IPS-18a (cell line): Measurements from ENCODE around the gene DIP2C.

ENCODE experiments used
- H3K27ac ChIP-seq: one replicate; pipeline ENCODE4 v1.5.1; 2013; ENCODE audit warnings: low read length
- H3K27me3 ChIP-seq: one replicate; pipeline ENCODE4 v1.6.1; 2013; ENCODE audit warnings: mild to moderate bottlenecking, low read length; ENCODE audit not compliant: control insufficient read depth, insufficient read depth
- H3K36me3 ChIP-seq: one replicate; pipeline ENCODE4 v1.6.1; 2013; ENCODE audit warnings: low read depth, low read length; ENCODE audit not compliant: control insufficient read depth
- H3K4me1 ChIP-seq: one replicate; pipeline ENCODE4 v1.6.1; 2013; ENCODE audit warnings: low read depth, low read length; ENCODE audit not compliant: control insufficient read depth
- H3K4me3 ChIP-seq: one replicate; pipeline ENCODE4 v1.5.1; 2013; ENCODE audit warnings: low read length
- H3K9ac ChIP-seq: one replicate; pipeline ENCODE4 v1.6.1; 2013; ENCODE audit warnings: mild to moderate bottlenecking, low read length, moderate library complexity
- H3K9me3 ChIP-seq: one replicate; pipeline ENCODE4 v1.6.1; 2013; ENCODE audit warnings: low read depth, low read length; ENCODE audit not compliant: control insufficient read depth

Gene DIP2C

DNA sequence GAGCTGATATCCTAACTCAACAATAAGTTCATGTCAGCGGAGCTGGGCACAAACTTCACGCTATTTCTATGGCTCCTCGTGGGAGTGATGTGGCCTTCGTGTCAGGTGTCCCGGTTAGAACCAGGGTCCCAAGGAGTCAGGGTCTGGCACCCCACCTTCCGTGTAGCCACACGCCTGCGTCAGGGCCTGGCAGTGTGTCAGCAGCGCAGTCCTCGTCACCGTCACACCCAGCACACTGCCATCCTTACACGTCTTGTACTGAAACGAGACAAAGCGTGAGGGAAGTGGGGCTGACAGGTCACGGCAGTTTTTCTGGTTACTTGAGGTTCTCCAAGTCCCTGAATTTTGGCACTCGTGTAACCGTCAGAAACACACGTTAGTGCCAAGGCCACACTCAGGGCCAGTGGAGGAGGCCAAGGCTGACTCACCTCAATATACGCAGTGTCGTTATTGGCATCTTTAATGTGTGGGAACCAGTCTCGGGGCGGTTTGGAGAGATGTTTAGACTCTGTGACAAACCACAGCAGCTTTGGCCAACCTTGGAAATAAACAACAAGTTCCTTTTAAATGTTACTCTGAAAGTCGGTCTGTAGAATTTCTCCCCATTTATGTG, 299.5 kb downstream of the DIP2C start:
- H3K4me3 ChIP-seq: no peak overlapping the region
- no peaks in the 10 kb centered on the region for H3K9me3 ChIP-seq
- peaks cover 5% of the 10 kb centered on the region for H3K36me3 ChIP-seq
- no peak overlapping the region for H3K9ac ChIP-seq
- no peak overlapping the region for H3K27ac ChIP-seq
- peaks cover 4% of the 10 kb centered on the region for H3K4me1 ChIP-seq
- H3K27me3 ChIP-seq: no peaks in the 10 kb centered on the region

DNA sequence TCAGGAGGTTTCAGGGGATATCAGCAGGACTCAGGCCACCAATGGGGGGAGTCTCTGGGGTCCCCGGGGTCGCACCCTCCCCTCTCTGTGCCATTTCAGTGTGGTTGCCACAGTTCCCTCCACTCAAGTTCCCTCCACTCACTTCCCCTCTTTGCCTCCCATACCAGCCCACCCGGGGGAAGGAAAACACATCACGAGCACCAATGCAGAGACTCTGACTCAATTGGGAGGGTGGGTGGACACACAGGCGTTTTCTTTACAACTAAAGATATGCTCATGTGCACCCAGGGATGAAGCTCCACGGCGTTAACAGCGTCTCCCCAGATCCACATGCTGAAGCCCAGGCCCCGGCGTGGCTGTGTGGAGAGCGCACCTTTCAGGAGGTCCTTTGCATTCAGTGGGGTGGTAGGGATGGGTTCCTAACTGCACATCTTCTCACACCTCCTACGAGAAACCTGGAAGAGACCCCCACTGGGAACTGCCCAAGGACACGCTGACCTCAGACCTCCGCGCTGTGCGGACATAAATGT, 300.1 kb downstream of the DIP2C start:
- no peak overlapping the region for H3K9ac ChIP-seq
- no peaks in the 10 kb centered on the region for H3K27me3 ChIP-seq
- H3K9me3 ChIP-seq: no peaks in the 10 kb centered on the region
- H3K4me3 ChIP-seq: no peak overlapping the region
- H3K4me1 ChIP-seq: peaks cover 4% of the 10 kb centered on the region
- peaks cover 5% of the 10 kb centered on the region for H3K36me3 ChIP-seq
- H3K27ac ChIP-seq: no peak overlapping the region

DNA sequence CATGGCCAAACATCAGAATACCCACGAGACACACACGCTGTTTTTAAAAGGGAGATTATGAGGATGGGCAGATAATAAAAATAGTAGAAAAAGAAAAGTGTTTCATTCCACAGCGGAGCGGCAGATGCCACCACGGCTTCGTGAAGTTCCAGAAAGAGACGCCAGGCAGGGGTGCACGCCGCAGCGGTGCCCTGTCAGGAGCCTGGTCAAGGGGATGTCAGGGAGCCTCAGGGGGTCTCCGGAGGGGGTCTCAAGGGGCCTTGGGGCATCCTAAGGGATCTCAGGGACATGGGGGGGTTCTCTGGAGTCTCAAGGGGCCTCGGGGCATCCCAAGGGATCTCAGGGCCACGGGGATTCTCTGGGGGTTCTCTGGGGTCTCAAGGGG, 300.8 kb downstream of the DIP2C start:
- H3K9me3 ChIP-seq: no peaks in the 10 kb centered on the region
- peaks cover 5% of the 10 kb centered on the region for H3K36me3 ChIP-seq
- H3K4me3 ChIP-seq: no peak overlapping the region
- no peaks in the 10 kb centered on the region for H3K4me1 ChIP-seq
- H3K9ac ChIP-seq: no peak overlapping the region
- H3K27ac ChIP-seq: no peak overlapping the region
- no peaks in the 10 kb centered on the region for H3K27me3 ChIP-seq

DNA sequence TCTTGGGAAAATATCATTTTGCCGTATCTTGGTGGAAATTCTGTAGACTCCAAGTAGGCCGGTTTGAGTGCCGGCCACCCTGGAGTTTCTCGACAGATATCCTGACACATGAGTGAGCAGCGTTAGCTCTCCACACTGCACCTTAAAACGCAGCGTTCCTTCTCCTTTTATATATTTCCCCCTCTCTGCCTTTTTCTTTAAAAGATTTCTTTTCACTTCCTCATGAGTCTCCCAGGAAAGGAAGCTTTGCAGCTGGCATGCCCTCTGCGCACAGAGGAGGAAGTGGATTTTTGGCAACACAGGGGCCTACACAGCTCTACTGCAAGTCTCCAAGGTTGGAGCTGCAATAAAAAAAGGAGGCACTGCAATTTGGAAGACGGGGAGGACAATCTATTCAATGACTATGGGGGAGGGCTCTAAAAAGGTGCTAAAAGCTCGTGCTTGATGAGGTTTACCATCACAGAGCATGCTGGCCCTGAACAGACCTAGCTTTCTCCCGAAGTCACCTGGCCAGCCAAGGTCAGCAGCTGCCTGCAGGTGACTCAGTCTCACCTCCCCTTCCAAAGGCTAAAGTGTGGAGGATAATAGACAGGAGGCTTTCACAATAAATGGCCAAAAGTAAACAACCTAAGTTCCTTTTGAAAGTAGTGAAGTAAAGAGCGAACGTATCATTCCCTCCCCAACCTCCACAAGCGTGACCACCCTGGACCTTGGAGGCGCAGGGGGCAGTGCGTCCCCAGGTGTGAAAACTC, 301.4 kb downstream of the DIP2C start:
- H3K36me3 ChIP-seq: peaks cover 5% of the 10 kb centered on the region
- no peaks in the 10 kb centered on the region for H3K9me3 ChIP-seq
- no peak overlapping the region for H3K27ac ChIP-seq
- no peak overlapping the region for H3K9ac ChIP-seq
- H3K4me1 ChIP-seq: no peaks in the 10 kb centered on the region
- no peak overlapping the region for H3K4me3 ChIP-seq
- no peaks in the 10 kb centered on the region for H3K27me3 ChIP-seq

DNA sequence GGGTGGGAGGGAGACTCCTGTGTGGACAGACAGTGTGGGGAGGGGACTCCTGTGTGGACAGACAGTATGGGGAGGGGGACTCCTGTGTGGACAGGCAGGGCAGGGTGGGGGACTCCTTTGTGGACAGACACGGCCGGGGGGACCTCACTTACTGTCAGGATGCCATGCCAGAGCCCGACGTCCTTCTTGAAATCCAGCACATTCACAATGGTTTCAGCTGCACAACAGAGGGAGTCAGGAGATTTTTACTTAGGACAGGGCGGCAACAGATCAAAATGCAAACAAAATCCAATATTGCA, 301.9 kb downstream of the DIP2C start:
- H3K4me3 ChIP-seq: no peak overlapping the region
- H3K9me3 ChIP-seq: no peaks in the 10 kb centered on the region
- no peak overlapping the region for H3K9ac ChIP-seq
- H3K36me3 ChIP-seq: peaks cover 5% of the 10 kb centered on the region
- H3K27ac ChIP-seq: no peak overlapping the region
- H3K4me1 ChIP-seq: no peaks in the 10 kb centered on the region
- no peaks in the 10 kb centered on the region for H3K27me3 ChIP-seq

DNA sequence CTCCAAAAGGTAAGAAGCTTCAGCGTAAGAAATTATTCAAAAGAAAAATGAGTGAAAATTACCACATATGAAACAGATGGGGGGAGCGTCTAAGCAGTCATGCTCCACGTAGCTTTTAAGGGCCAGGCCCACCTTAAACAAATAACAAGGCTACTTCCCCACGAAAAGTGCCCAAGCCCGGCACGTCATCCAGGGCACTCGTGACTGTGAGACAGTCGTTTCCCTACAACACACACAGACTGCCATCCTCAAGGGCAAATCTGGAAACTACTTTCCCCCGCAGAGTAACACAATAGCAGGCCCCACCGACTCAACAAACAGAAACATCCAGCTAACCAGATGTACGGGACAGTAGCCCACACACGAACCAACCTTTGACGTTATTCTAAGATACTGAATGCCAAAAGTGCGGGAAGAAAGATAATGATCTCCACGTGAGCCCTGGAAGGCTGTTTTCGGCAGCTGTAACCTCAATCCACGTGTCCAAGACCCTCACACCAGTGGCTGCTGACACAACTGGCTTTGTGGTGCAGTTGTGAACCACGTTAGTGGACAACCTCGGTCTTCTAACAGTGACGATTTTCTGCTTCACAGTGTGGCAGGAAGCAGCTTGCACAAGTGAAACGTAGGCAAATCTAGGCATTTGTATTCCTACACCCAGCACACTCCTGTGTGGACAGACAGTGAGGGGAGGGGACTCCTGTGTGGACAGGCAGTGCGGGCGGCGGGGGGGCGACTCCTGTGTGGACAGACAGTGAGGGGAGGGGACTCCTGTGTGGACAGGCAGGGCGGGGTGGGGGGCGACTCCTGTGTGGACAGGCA, 302.5 kb downstream of the DIP2C start:
- H3K4me1 ChIP-seq: no peaks in the 10 kb centered on the region
- H3K9ac ChIP-seq: no peak overlapping the region
- H3K27ac ChIP-seq: no peak overlapping the region
- H3K9me3 ChIP-seq: no peaks in the 10 kb centered on the region
- H3K27me3 ChIP-seq: no peaks in the 10 kb centered on the region
- peaks cover 5% of the 10 kb centered on the region for H3K36me3 ChIP-seq
- no peak overlapping the region for H3K4me3 ChIP-seq

DNA sequence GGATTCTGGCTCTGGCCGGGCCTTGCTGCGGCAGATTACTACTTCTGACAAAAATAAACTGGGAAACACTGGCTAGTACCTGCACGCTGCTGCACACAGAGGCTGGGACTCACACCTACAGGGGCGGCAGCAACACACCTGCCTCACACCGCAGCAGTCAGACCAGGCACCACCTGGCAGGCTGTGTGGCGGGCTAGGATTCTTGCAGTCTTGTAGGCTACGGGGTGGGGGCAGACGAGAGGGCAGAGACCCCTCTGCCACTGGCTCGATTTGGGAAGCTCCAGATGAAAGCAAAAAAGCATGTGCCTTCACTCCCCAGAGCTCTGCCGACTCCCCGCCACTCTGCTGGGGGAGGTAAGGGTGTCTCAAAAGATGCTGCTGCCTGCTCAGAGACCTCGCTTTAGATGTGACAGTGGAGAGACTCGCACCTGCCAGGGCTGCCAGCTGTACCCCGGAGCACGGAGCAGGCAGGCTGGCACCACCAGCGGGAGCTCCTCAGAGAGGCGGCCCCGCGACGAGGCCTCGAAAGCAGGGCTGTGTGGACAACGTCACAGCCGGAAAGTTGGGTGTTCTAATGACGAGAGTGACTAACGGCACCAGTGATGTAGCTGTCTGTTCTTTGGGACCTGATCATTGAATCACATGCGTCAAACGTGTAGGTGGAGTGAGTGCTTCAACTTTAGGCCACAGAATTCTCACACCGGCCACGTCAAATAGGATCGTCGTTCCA, 303.7 kb downstream of the DIP2C start:
- peaks cover 5% of the 10 kb centered on the region for H3K36me3 ChIP-seq
- no peak overlapping the region for H3K4me3 ChIP-seq
- no peak overlapping the region for H3K27ac ChIP-seq
- no peaks in the 10 kb centered on the region for H3K9me3 ChIP-seq
- H3K9ac ChIP-seq: no peak overlapping the region
- H3K27me3 ChIP-seq: no peaks in the 10 kb centered on the region
- no peaks in the 10 kb centered on the region for H3K4me1 ChIP-seq

DNA sequence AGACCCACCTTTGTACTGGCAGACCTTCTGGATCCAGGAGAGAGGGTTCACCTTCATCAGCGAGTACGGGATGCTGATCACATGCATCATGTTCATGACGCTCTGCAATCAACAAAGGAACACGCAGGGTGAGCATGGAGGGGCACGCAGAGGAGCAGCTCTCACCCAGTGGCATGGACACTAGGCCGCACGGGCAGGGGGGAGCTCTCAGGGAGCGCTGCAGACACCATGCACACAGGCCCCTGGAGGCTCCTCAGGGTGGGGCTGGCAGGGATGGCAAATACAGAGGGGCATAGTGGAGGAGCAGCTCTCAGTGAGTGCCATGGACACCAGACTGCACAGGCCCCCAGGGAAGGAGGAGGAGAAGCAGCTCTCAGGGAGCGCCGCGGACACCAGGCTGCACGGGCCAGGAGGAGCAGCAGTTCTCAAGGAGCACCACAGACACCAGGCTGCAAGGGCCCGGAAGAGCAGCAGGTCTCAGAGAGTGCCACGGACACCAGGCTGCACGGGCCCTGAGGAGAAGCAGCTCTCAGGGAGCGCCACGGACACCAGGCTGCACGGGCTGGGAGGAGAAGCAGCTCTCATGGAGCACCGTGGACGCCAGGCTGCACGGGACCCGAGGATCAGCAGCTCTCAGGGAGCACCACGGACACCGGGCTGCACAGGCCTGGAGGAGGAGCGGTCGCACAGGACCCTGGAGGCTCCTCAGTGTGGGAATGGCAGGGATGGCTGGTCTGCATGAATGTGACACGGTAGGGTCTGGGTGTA, 304.7 kb downstream of the DIP2C start:
- H3K27ac ChIP-seq: no peak overlapping the region
- no peak overlapping the region for H3K4me3 ChIP-seq
- peaks cover 5% of the 10 kb centered on the region for H3K36me3 ChIP-seq
- H3K9me3 ChIP-seq: no peaks in the 10 kb centered on the region
- no peaks in the 10 kb centered on the region for H3K27me3 ChIP-seq
- H3K4me1 ChIP-seq: no peaks in the 10 kb centered on the region
- H3K9ac ChIP-seq: no peak overlapping the region

DNA sequence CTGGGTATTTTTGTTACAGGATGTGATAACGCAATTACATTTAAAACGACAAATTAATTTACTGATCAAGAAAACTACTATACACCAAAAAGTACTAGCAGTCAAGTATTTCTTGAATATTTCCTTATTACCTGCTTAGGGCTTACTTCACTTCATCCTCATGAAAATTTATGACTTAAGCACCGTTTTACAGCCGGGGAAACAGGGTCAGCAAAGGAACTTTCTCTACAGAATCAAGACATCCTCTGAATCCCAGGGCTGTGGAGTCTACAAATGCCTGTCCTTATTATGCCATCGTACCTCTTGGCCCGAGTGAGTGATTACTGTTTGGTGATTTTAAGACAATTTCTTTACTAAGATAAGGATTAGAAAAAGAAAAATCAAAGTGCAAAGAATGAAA, 305.9 kb downstream of the DIP2C start:
- Histone ChIP-seq H3K27me3 (no peaks in the 10 kb centered on the region), H3K4me3 (no peak overlapping the region), H3K4me1 (no peaks in the 10 kb centered on the region), H3K36me3 (no peaks in the 10 kb centered on the region), H3K9ac (no peak overlapping the region), H3K27ac (no peak overlapping the region), H3K9me3 (no peaks in the 10 kb centered on the region)

DNA sequence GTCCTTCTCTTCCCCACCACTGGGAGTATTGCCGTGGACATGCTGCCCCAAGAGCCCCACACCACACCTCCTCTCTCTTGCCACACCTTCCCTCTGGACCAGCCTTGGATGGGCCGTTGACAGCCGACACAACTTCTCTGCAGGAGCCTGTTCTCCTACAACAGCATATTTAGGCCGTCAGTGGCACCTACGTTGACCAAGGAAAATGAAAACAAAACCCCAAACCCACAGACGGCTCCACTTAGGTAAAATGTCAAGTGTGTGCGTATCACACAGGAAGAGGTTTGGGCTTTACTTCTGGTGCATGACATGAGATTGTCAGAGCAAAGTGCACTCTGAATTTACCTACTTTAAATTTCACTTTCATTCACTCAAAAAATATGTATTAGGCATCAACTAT, 307.7 kb downstream of the DIP2C start:
- Histone ChIP-seq H3K4me3 (no peak overlapping the region), H3K4me1 (no peaks in the 10 kb centered on the region), H3K9ac (no peak overlapping the region), H3K27ac (no peak overlapping the region), H3K27me3 (no peaks in the 10 kb centered on the region), H3K9me3 (no peaks in the 10 kb centered on the region), H3K36me3 (no peaks in the 10 kb centered on the region)

DNA sequence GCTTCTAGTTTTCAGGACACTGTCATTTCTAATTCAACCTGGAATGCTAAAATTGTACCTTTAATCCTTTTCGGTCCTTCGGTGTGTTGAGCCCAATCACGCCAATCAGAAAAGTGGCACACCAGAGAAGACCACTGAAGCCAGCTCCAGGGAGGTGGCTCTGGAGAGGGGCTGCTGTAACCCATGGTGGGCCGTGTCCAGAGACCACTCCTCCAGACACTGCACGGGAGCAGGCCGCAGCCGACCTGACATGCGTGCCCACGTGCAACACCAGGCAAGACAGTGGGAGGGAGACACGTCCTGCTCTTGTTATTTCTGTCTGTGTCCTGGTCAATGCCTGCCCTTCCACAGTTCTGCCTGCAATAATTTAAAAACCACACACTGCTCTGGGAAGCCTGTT, 308.1 kb downstream of the DIP2C start:
- no peak overlapping the region for H3K4me3 ChIP-seq
- no peaks in the 10 kb centered on the region for H3K9me3 ChIP-seq
- no peak overlapping the region for H3K9ac ChIP-seq
- no peaks in the 10 kb centered on the region for H3K27me3 ChIP-seq
- no peak overlapping the region for H3K27ac ChIP-seq
- H3K4me1 ChIP-seq: no peaks in the 10 kb centered on the region
- no peaks in the 10 kb centered on the region for H3K36me3 ChIP-seq
